GM19193 (cell line): ENCODE measurements around the gene NLRP12.

Source experiments
- POLR2A ChIP-seq: IDR thresholded peaks from 4 replicates; pipeline ENCODE4 v1.6.1; 2011; ENCODE audit not compliant: insufficient read depth, insufficient read length; ENCODE audit errors: extremely low read depth

NLRP12 gene

GRCh38 chr19:53787266-53787665, 36.8 kb downstream of the NLRP12 start:
- no peak for TF ChIP-seq POLR2A

- TF ChIP-seq POLR2A = no peak
These were observed 37.4 kb downstream of the NLRP12 start for GRCh38 chr19:53786744-53787143.

- no peak for TF ChIP-seq POLR2A
These were observed 38.8 kb downstream of the NLRP12 start for GRCh38 chr19:53785196-53785889.

GRCh38 chr19:53782698-53783097, 41.4 kb downstream of the NLRP12 start:
- no peak for TF ChIP-seq POLR2A

GRCh38 chr19:53780506-53780905, 43.6 kb downstream of the NLRP12 start:
- no peak for TF ChIP-seq POLR2A

- TF ChIP-seq POLR2A = no peak
These were observed 48.6 kb downstream of the NLRP12 start for GRCh38 chr19:53775524-53775923.

- no peak for TF ChIP-seq POLR2A
These were observed 50.1 kb downstream of the NLRP12 start for GRCh38 chr19:53773999-53774398.

GRCh38 chr19:53772943-53773342, 51.2 kb downstream of the NLRP12 start:
- no peak for TF ChIP-seq POLR2A

- no peak for TF ChIP-seq POLR2A
These were observed 53.0 kb downstream of the NLRP12 start for GRCh38 chr19:53771144-53771543.

- no peak for TF ChIP-seq POLR2A
These were observed 55.7 kb downstream of the NLRP12 start for GRCh38 chr19:53768401-53768800.
